HuH-7.5 (cell line): ENCODE data around the gene UBA1.

Experiments
- DNase-seq: peaks from one replicate; pipeline ENCODE4 v3.0.0; 2011; ENCODE audit warnings: low spot score

UBA1 gene

GRCh38 chrX:47189906-47190305, 3.7 kb upstream of the UBA1 start:
- no peak for DNase-seq

GRCh38 chrX:47190445-47191269, 3.0 kb upstream of the UBA1 start:
- DNase-seq: peak; percentile 84

GRCh38 chrX:47191331-47191730, 2.3 kb upstream of the UBA1 start:
- DNase-seq: no peak

GRCh38 chrX:47191806-47192401, 1.7 kb upstream of the UBA1 start:
- DNase-seq: no peak

- no peak for DNase-seq
Measured at GRCh38 chrX:47194194-47194787, 662 bp downstream of the UBA1 start.

- DNase-seq: no peak
Measured at GRCh38 chrX:47196098-47196497, 2.5 kb downstream of the UBA1 start.

GRCh38 chrX:47197526-47197925, 3.9 kb downstream of the UBA1 start:
- DNase-seq: no peak

GRCh38 chrX:47198026-47198686, 4.5 kb downstream of the UBA1 start:
- no peak for DNase-seq

GRCh38 chrX:47198687-47199080, 5.1 kb downstream of the UBA1 start:
- no peak for DNase-seq

GRCh38 chrX:47199286-47199685, 5.7 kb downstream of the UBA1 start:
- DNase-seq: no peak

GRCh38 chrX:47200385-47201150, 6.9 kb downstream of the UBA1 start:
- DNase-seq: no peak

GRCh38 chrX:47201345-47201944, 7.8 kb downstream of the UBA1 start:
- DNase-seq: no peak

- no peak for DNase-seq
Measured at GRCh38 chrX:47202316-47202715, 8.7 kb downstream of the UBA1 start.

- DNase-seq: no peak
Measured at GRCh38 chrX:47202877-47203276, 9.2 kb downstream of the UBA1 start.

- no peak for DNase-seq
Measured at GRCh38 chrX:47204970-47205369, 11.3 kb downstream of the UBA1 start.

GRCh38 chrX:47206316-47206715, 12.7 kb downstream of the UBA1 start:
- no peak for DNase-seq

- no peak for DNase-seq
Measured at GRCh38 chrX:47208108-47208507, 14.5 kb downstream of the UBA1 start.

GRCh38 chrX:47209508-47210238, 16.0 kb downstream of the UBA1 start:
- no peak for DNase-seq

GRCh38 chrX:47210661-47211425, 17.2 kb downstream of the UBA1 start:
- DNase-seq: no peak
